Measurements from ENCODE around the gene HSPB2. TPM values are rescaled to one million over a fixed set of nuclear protein-coding genes. Genes with fewer than 3 reads are reported as not detected.

The HSPB2 gene
- total RNA-seq, 1 experiment from 2014 or later: not detected

DNA sequence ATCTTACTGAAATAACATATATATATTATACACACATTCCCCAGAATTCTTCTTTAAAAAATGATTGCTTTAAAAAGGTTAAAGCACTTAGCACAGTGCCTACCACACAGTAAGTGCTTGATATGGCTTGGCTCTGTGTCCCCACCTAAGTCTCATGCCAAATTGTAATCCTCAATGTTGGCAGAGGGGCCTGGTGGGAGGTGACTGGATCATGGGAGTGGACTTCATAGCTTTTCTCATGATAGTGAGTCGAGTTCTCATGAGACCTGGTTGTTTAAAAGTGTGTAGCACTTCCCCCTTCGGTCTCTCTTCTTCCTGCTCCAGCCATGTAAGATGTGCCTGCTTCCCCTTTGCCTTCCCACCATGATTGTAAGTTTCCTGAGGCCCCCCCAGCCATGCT lies 7.1 kb upstream of the HSPB2 start:
- ChIA-PET CTCF (no interaction called here), POLR2A (no interaction called here), RAD21 (ENCODE audit: low non-redundant PET in 1 of 2, low total read pairs in 2 of 2, uncharacterized antibody in 2 of 2, unreplicated experiment in 2 of 2) (no interaction called here)
- H3K9me3 ChIP-seq (ENCODE audit: control insufficient read depth in 1 of 2, insufficient read depth in 1 of 2, low read depth in 1 of 2, low read length in 2 of 2): no peaks in the 10 kb centered on the region
- ATAC-seq (no peak), DNase-seq (ENCODE audit: low read depth, low spot score) (no peak)
- H3K36me3 ChIP-seq (ENCODE audit: control insufficient read depth in 1 of 2, insufficient read depth in 2 of 2, low read length in 2 of 2): no peaks in the 10 kb centered on the region
- H3K27ac ChIP-seq (ENCODE audit: low read depth, low read length): no peak overlapping the region
- no peak overlapping the region for H2AFZ ChIP-seq (ENCODE audit: low read depth, low read length, poor library complexity, severe bottlenecking)
- BruUV-seq (replicated peaks): no TSS peak
- H3K4me1 ChIP-seq (ENCODE audit: control insufficient read depth in 1 of 2, insufficient read depth in 2 of 2, low read length in 2 of 2): no peaks in the 10 kb centered on the region
- 0 out of 2 replicates have a peak, but pooled peaks cover under 1% of the 10 kb centered on the region for H3K27me3 ChIP-seq (ENCODE audit: insufficient read depth, low read length)
- no peak overlapping the region for H3K4me2 ChIP-seq (ENCODE audit: low read length)
- intact Hi-C loops (cut with micrococcal nuclease): no loop called here
- no peaks in the 10 kb centered on the region for H4K20me1 ChIP-seq (ENCODE audit: insufficient read depth)
- no peak overlapping the region for H3K4me3 ChIP-seq (replicated peaks in 1 of 2; ENCODE audit: low read depth in 1 of 2, low read length in 2 of 2)
- no peak overlapping the region for H3K9ac ChIP-seq (ENCODE audit: low read length)
- H3K79me2 ChIP-seq (ENCODE audit: insufficient read depth, low read length): no peaks in the 10 kb centered on the region
- no peaks in the 10 kb centered on the region for H3K9me2 ChIP-seq (ENCODE audit: insufficient read depth)
- TF ChIP-seq EZH2 (IDR thresholded peaks at IDR 0.05): no peak
- no peak for TF ChIP-seq YY1 (IDR thresholded peaks at IDR 0.05; ENCODE audit: extremely low read depth, insufficient replicate concordance, low read depth, low read length)
- no peak for TF ChIP-seq SRF (IDR thresholded peaks at IDR 0.05; ENCODE audit: low read depth)
- TF ChIP-seq CEBPB (IDR thresholded peaks at IDR 0.05; ENCODE audit: low read depth): no peak
- TF ChIP-seq EZH2phosphoT487 (IDR thresholded peaks at IDR 0.05; ENCODE audit: borderline replicate concordance): no peak
- TF ChIP-seq FOSL1 (IDR thresholded peaks at IDR 0.05; ENCODE audit: low read depth): no peak
- TF ChIP-seq TCF7L2 (IDR thresholded peaks at IDR 0.05; ENCODE audit: borderline replicate concordance, extremely low read depth, insufficient read depth, insufficient read length): no peak

GRCh38 chr11:111906680-111907079 lies 5.9 kb upstream of the HSPB2 start:
- no peaks in the 10 kb centered on the region for H3K36me3 ChIP-seq (ENCODE audit: control insufficient read depth in 1 of 2, insufficient read depth in 2 of 2, low read length in 2 of 2)
- H3K27me3 ChIP-seq (ENCODE audit: insufficient read depth, low read length): 0 out of 2 replicates have a peak, but pooled peaks cover 4% of the 10 kb centered on the region
- no peaks in the 10 kb centered on the region for H3K9me3 ChIP-seq (ENCODE audit: control insufficient read depth in 1 of 2, insufficient read depth in 1 of 2, low read depth in 1 of 2, low read length in 2 of 2)
- no peaks in the 10 kb centered on the region for H3K4me1 ChIP-seq (ENCODE audit: control insufficient read depth in 1 of 2, insufficient read depth in 2 of 2, low read length in 2 of 2)
- POLR2A ChIA-PET: no interaction called here
- no peak overlapping the region for H3K4me3 ChIP-seq (replicated peaks in 1 of 2; ENCODE audit: low read depth in 1 of 2, low read length in 2 of 2)
- H3K79me2 ChIP-seq (ENCODE audit: insufficient read depth, low read length): no peaks in the 10 kb centered on the region
- no peaks in the 10 kb centered on the region for H4K20me1 ChIP-seq (ENCODE audit: insufficient read depth)
- ATAC-seq (no peak), DNase-seq (ENCODE audit: low read depth, low spot score) (no peak)
- H3K4me2 ChIP-seq (ENCODE audit: low read length): no peak overlapping the region
- H3K27ac ChIP-seq (ENCODE audit: low read depth, low read length): no peak overlapping the region
- RAD21 ChIA-PET (ENCODE audit: low non-redundant PET in 1 of 2, low total read pairs in 2 of 2, uncharacterized antibody in 2 of 2, unreplicated experiment in 2 of 2): no interaction called here
- TF ChIP-seq MAX (IDR thresholded peaks at IDR 0.05) (no peak), ZBTB33 (IDR thresholded peaks at IDR 0.05; ENCODE audit: extremely low read depth, insufficient replicate concordance, low read length) (no peak), ELF1 (IDR thresholded peaks at IDR 0.05; ENCODE audit: borderline replicate concordance, low read depth) (no peak), CBX3 (IDR thresholded peaks at IDR 0.05; ENCODE audit: low read depth) (no peak), JUND (IDR thresholded peaks at IDR 0.05) (no peak), TCF7L2 (IDR thresholded peaks at IDR 0.05; ENCODE audit: borderline replicate concordance, extremely low read depth, insufficient read depth, insufficient read length) (no peak)
- no peak overlapping the region for H2AFZ ChIP-seq (ENCODE audit: low read depth, low read length, poor library complexity, severe bottlenecking)
- intact Hi-C loops (cut with micrococcal nuclease): no loop called here
- CTCF ChIA-PET: no interaction called here
- H3K9ac ChIP-seq (ENCODE audit: low read length): no peak overlapping the region
- BruUV-seq (replicated peaks): no TSS peak
- no peaks in the 10 kb centered on the region for H3K9me2 ChIP-seq (ENCODE audit: insufficient read depth)
